ENCODE measurements around the gene TJP2.
A peak's percentile ranks its signal among the peaks of the same experiment; 100 is the strongest.
"Not testable (repeated sequence)": the region's sequence is repeated elsewhere in the genome, so short reads cannot be mapped to it uniquely, and the experiment has no call there.

TJP2 gene

GRCh38 chr9:69164573-69164972, 9.5 kb upstream of the TJP2 start:
- not testable (repeated sequence) for DNase-seq

GRCh38 chr9:69165581-69165980, 8.5 kb upstream of the TJP2 start:
- DNase-seq: no peak

- peak; percentile 91 for DNase-seq
Measured at GRCh38 chr9:69168709-69169217, 5.3 kb upstream of the TJP2 start.

GRCh38 chr9:69170231-69170630, 3.8 kb upstream of the TJP2 start:
- no peak for DNase-seq

- DNase-seq: peak; percentile 82
Measured at GRCh38 chr9:69171049-69171448, 3.0 kb upstream of the TJP2 start.

GRCh38 chr9:69171517-69171916, 2.6 kb upstream of the TJP2 start:
- no peak for DNase-seq

- no peak for DNase-seq
Measured at GRCh38 chr9:69172895-69173294, 1.2 kb upstream of the TJP2 start.

GRCh38 chr9:69173497-69173890, 583 bp upstream of the TJP2 start:
- DNase-seq: no peak

- DNase-seq: peak; percentile 94
Measured at GRCh38 chr9:69174616-69175463, 763 bp downstream of the TJP2 start.

GRCh38 chr9:69175486-69175885, 1.4 kb downstream of the TJP2 start:
- DNase-seq: peak; percentile 87

- DNase-seq: peak; percentile 35
Measured at GRCh38 chr9:69176471-69177171, 2.5 kb downstream of the TJP2 start.

GRCh38 chr9:69178583-69179011, 4.5 kb downstream of the TJP2 start:
- no peak for DNase-seq

GRCh38 chr9:69179037-69179436, 5.0 kb downstream of the TJP2 start:
- DNase-seq: no peak

- DNase-seq: no peak
Measured at GRCh38 chr9:69180200-69180599, 6.1 kb downstream of the TJP2 start.

- DNase-seq: peak; percentile 66
Measured at GRCh38 chr9:69180670-69181069, 6.6 kb downstream of the TJP2 start.

- peak; percentile 78 for DNase-seq
Measured at GRCh38 chr9:69181908-69182353, 7.9 kb downstream of the TJP2 start.

- DNase-seq: no peak
Measured at GRCh38 chr9:69184266-69184665, 10.2 kb downstream of the TJP2 start.

- DNase-seq: peak; percentile 22
Measured at GRCh38 chr9:69186841-69187611, 12.9 kb downstream of the TJP2 start.

GRCh38 chr9:69188975-69189374, 14.9 kb downstream of the TJP2 start:
- DNase-seq: no peak

GRCh38 chr9:69190086-69190862, 16.2 kb downstream of the TJP2 start:
- no peak for DNase-seq

- DNase-seq: no peak
Measured at GRCh38 chr9:69190863-69191181, 16.7 kb downstream of the TJP2 start.

GRCh38 chr9:69191231-69191630, 17.2 kb downstream of the TJP2 start:
- no peak for DNase-seq

- no peak for DNase-seq
Measured at GRCh38 chr9:69192214-69192613, 18.1 kb downstream of the TJP2 start.
